ENCODE measurements around the gene SNRPA. TPM values are rescaled to one million over a fixed set of nuclear protein-coding genes. Genes with fewer than 3 reads are reported as not detected.

Gene SNRPA
- polyA plus RNA-seq, 3 donors: 27.9 to 78.3 (median 44.2) TPM

DNA sequence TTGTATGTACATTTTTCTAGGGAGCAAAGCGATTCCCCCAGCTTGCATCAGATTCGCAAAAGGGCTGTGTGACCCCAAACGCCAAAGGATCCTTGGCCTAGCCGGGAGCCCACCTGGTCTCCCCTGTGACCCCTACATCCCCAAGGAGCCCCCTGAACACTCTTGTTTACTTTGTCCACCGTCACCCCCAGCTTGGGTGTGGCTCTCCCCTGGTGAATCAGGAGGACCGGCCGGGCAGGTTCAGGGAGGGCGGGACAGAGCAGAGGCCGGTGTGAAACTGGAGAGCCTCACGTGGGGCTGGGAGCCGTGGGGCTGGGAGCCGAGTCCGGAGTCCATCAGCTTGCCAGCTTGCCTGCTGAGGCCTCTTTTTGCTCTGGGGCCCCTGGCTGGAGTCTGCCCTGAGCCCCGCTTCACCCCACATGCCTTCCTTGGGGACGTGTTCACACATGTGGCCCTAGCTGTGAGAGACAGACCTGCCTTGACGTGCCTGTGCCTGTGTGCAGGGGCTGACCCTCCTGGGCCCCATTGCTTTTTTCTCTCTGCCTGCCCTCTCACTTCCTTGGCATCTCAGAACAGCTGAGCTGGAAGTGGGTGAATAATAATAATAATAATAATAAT lies 32.1 kb upstream of the SNRPA start:
- H3K9me3 ChIP-seq (replicated peaks in 1 of 2; ENCODE audit: control insufficient read depth in 1 of 2, insufficient read depth in 1 of 2, low read length in 2 of 2): no peaks in the 10 kb centered on the region
- peak overlapping the region; percentile 20 to 89 (median 72) for H3K27ac Mint-ChIP-seq
- H3K27me3 ChIP-seq (ENCODE audit: control insufficient read depth in 2 of 2, insufficient read depth in 2 of 2, low read length in 2 of 2): no peaks in the 10 kb centered on the region
- peaks cover 37% of the 10 kb centered on the region for H3K79me2 ChIP-seq (ENCODE audit: insufficient read depth, low read length)
- H4K20me1 ChIP-seq (ENCODE audit: insufficient read depth, low read length): peaks cover 10% of the 10 kb centered on the region
- H3K9ac ChIP-seq (ENCODE audit: insufficient read depth, low read length, poor library complexity, severe bottlenecking): peak overlapping the region; percentile 88
- peak overlapping the region; percentile 87 for H3K4me2 ChIP-seq (replicated peaks; ENCODE audit: extremely low read depth, low read length, poor library complexity, severe bottlenecking)
- TF ChIP-seq CTCF (IDR thresholded peaks at IDR 0.05): no peak
- intact Hi-C loops (cut with micrococcal nuclease): no loop called here
- H3K27ac ChIP-seq (ENCODE audit: low read depth in 1 of 2, low read length in 2 of 2): peak overlapping the region in 1 of 2 donors; percentile 96
- DNase-seq: peak in 1 of 3 donors; percentile 20
- peaks cover 60 to 67% of the 10 kb centered on the region in 2 donors for H3K4me1 ChIP-seq (ENCODE audit: control insufficient read depth in 1 of 2, insufficient read depth in 2 of 2, low read length in 2 of 2)
- H3K4me3 ChIP-seq (replicated peaks in 1 of 3; ENCODE audit: low read depth in 2 of 3, low read length in 3 of 3): peak overlapping the region in 2 of 3 experiments; percentile 15 to 91
- H3K4me3 Mint-ChIP-seq: peak overlapping the region; percentile 84 to 94
- H3K9me3 Mint-ChIP-seq: peaks cover 0 to 8% (median 0%) of the 10 kb centered on the region in 7 donors
- WGBS (ENCODE audit: insufficient coverage): 44% methylated on average over 15 of the region's 16 CpGs
- H3K36me3 ChIP-seq (replicated peaks in 1 of 2; ENCODE audit: control insufficient read depth in 1 of 2, insufficient read depth in 2 of 2, low read length in 2 of 2): peaks cover 2 to 12% of the 10 kb centered on the region in 2 donors
- H2AFZ ChIP-seq (ENCODE audit: insufficient read depth, low read depth, low read length, poor library complexity, severe bottlenecking): peak overlapping the region; percentile 33
- peaks cover 18 to 19% of the 10 kb centered on the region in 2 donors for H3K36me3 Mint-ChIP-seq
- peaks cover 0 to 8% (median 4%) of the 10 kb centered on the region in 3 donors for H3K27me3 Mint-ChIP-seq (ENCODE audit: low read depth in 3 of 3)
- H3K4me1 Mint-ChIP-seq: peaks cover 76% of the 10 kb centered on the region

DNA sequence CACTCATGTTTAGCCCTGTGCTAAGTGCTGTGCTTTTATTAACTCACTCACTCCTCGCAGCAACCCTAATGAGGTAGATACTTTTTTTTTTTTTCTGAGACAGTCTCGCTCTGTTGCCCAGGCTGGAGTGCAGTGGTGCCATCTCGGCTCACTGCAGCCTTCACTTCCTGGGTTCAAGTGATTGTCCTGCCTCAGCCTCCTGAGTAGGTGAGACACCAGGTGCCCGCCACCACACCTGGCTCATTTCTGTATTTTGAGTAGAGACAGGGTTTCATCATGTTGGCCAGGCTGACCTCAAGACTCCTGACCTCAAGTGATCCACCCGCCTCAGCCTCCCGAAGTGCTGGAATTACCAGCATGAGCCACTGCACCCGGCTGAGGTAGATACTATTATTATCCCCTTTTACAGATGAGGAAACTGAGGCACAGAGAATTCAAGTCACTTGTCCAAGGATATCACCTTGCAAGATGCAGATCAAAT lies 31.5 kb upstream of the SNRPA start:
- H3K4me3 Mint-ChIP-seq: peak overlapping the region; percentile 84 to 94
- Histone ChIP-seq H3K79me2 (ENCODE audit: insufficient read depth, low read length) (peaks cover 31% of the 10 kb centered on the region), H3K4me3 (replicated peaks in 1 of 3; ENCODE audit: low read depth in 2 of 3, low read length in 3 of 3) (peak overlapping the region in 1 of 3 experiments; percentile 91), H2AFZ (ENCODE audit: insufficient read depth, low read depth, low read length, poor library complexity, severe bottlenecking) (no peak overlapping the region), H3K27ac (ENCODE audit: low read depth in 1 of 2, low read length in 2 of 2) (peak overlapping the region; percentile 9 to 78), H3K4me1 (ENCODE audit: control insufficient read depth in 1 of 2, insufficient read depth in 2 of 2, low read length in 2 of 2) (peaks cover 56 to 61% of the 10 kb centered on the region in 2 donors), H3K27me3 (ENCODE audit: control insufficient read depth in 2 of 2, insufficient read depth in 2 of 2, low read length in 2 of 2) (no peaks in the 10 kb centered on the region), H4K20me1 (ENCODE audit: insufficient read depth, low read length) (peaks cover 14% of the 10 kb centered on the region), H3K9me3 (replicated peaks in 1 of 2; ENCODE audit: control insufficient read depth in 1 of 2, insufficient read depth in 1 of 2, low read length in 2 of 2) (no peaks in the 10 kb centered on the region), H3K36me3 (replicated peaks in 1 of 2; ENCODE audit: control insufficient read depth in 1 of 2, insufficient read depth in 2 of 2, low read length in 2 of 2) (peaks cover 7 to 17% of the 10 kb centered on the region in 2 donors), H3K9ac (ENCODE audit: insufficient read depth, low read length, poor library complexity, severe bottlenecking) (no peak overlapping the region), H3K4me2 (replicated peaks; ENCODE audit: extremely low read depth, low read length, poor library complexity, severe bottlenecking) (peak overlapping the region; percentile 87)
- H3K27me3 Mint-ChIP-seq (ENCODE audit: low read depth in 3 of 3): peaks cover 0 to 8% (median 4%) of the 10 kb centered on the region in 3 donors
- H3K36me3 Mint-ChIP-seq: peaks cover 22 to 23% of the 10 kb centered on the region in 2 donors
- WGBS (ENCODE audit: insufficient coverage): 83% methylated on average over 3 of the region's 7 CpGs
- intact Hi-C loops (cut with micrococcal nuclease): no loop called here
- no peak for TF ChIP-seq CTCF (IDR thresholded peaks at IDR 0.05)
- H3K9me3 Mint-ChIP-seq: peaks cover 0 to 8% (median 0%) of the 10 kb centered on the region in 7 donors
- peaks cover 72% of the 10 kb centered on the region for H3K4me1 Mint-ChIP-seq
- DNase-seq: no peak
- H3K27ac Mint-ChIP-seq: peak overlapping the region in 6 of 7 donors; percentile 89 to 94 (median 92)

Data from CD14-positive monocyte (primary cell).